Stomach (tissue), 9 donors: ENCODE measurements around the gene ERCC6. TPM values are rescaled to one million over a fixed set of nuclear protein-coding genes. Genes with fewer than 3 reads are reported as not detected.

ENCODE experiments used
- DNase-seq, 2 donors: peaks; one replicate each; pipeline versions ENCODE4 v3.0.0 to v3.0.0-alpha.2; 2013 to 2019
- H3K27ac ChIP-seq, 5 donors: fragments of 200-600 bp in 4 of 5; sonication (generic) in 4 of 5; one replicate each; pipeline ENCODE4 v1.5.1; 2013 to 2019; ENCODE audit warnings: mild to moderate bottlenecking in 1 of 5, moderate library complexity in 1 of 5
- H3K27me3 ChIP-seq, 3 donors: fragments of 200-600 bp; sonication (generic); one replicate each; pipeline ENCODE4 v1.5.1; 2017 to 2019; ENCODE audit warnings: mixed run types in 1 of 3
- H3K36me3 ChIP-seq, 4 donors: fragments of 200-600 bp; sonication (generic); 1 replicate in 3 of 4; 2 replicates in 1 of 4; pipeline ENCODE4 v1.5.1; 2016 to 2019
- H3K4me1 ChIP-seq, 4 donors: fragments of 200-600 bp; sonication (generic); one replicate each; pipeline ENCODE4 v1.5.1; 2016 to 2019
- H3K4me3 ChIP-seq, 4 donors: fragments of 200-600 bp; sonication (generic) in 3 of 4; one replicate each; pipeline ENCODE4 v1.5.1; 2016 to 2019; ENCODE audit warnings: mild to moderate bottlenecking in 1 of 4
- H3K9me3 ChIP-seq, 4 donors: fragments of 200-600 bp; sonication (generic); one replicate each; pipeline ENCODE4 v1.5.1; 2016 to 2019
- EP300 ChIP-seq: sonication (generic); formaldehyde crosslinking; IDR thresholded peaks from one replicate; pipeline ENCODE4 v1.6.1; 2017; ENCODE audit warnings: antibody characterized with exemption
- POLR2A ChIP-seq, 4 donors: fragments of 450-650 bp; IDR thresholded peaks; one replicate each; pipeline ENCODE4 v1.6.1; 2016; ENCODE audit warnings: antibody characterized with exemption in 4 of 4, control low read depth in 2 of 4, mild to moderate bottlenecking in 1 of 4, moderate library complexity in 1 of 4
- POLR2AphosphoS5 ChIP-seq, 3 donors: sonication (generic); formaldehyde crosslinking; IDR thresholded peaks; one replicate each; pipeline ENCODE4 v1.6.1; 2016; ENCODE audit warnings: antibody characterized with exemption in 3 of 3
- WGBS, 5 donors: extraction: QIAGEN DNeasy Blood & Tissue Kit in 3 of 5; methylation state at CpG; one replicate each; pipeline versions ENCODE4 v1.1.5 to v1.1.7; 2013 to 2018; 5-methylcytosine and 5-hydroxymethylcytosine counted together
- intact Hi-C: fragments of 100-400 bp; cut with DNase I; formaldehyde crosslinking; loops from one replicate; pipeline ENCODE4 v1.15.1; 2023; ENCODE audit warnings: low total_unique reads
- polyA plus RNA-seq, 3 donors: library from polyadenylated mRNA; stranded (reverse); fragments of 200-250 nt; gene quantifications; one replicate each; pipeline ENCODE4 v1.2.3, GENCODE V29; 2013
- total RNA-seq, 5 donors: library from RNA; depleted of rRNA; stranded (reverse); fragments of >200 nt; gene quantifications; one replicate each; pipeline versions ENCODE4 v1.1.0 to v1.2.3, GENCODE V29; 2014 to 2016
- TF ChIP-seq, protein P1 (sequence below), 7 experiments: fragments of 450-650 bp in 4 of 7; fragments of 200-600 bp in 3 of 7; sonication (generic) in 3 of 7; IDR thresholded peaks; one replicate each; pipeline ENCODE4 v1.5.1; 2016 to 2019; ENCODE audit warnings: antibody characterized with exemption in 7 of 7, control low read depth in 2 of 7, mild to moderate bottlenecking in 1 of 7
- donor health status: healthy with polysubstance abuse.
- donor health status: Bipolar disorder and iron deficiency.
- donor health status: healthy.

ERCC6 gene
- total and polyA plus RNA-seq, 8 donors, result 2.0 to 33.8 (median 9.7) TPM

- intact Hi-C loops, result no loop called here
- peaks cover 0 to 12% (median 0%) of the 10 kb centered on the region in 4 donors for H3K9me3 ChIP-seq
Observed at GRCh38 chr10:49558190-49558589, 19.3 kb upstream of the ERCC6 start.

GRCh38 chr10:49557681-49558080 lies 18.8 kb upstream of the ERCC6 start:
- H3K27me3 ChIP-seq, result peaks cover 0 to 24% (median 0%) of the 10 kb centered on the region in 3 donors

More at GRCh38 chr10:49558190-49558589, 19.3 kb upstream of the ERCC6 start:
- Histone ChIP-seq H3K36me3 (no peaks in the 10 kb centered on the region), H3K4me1 (no peaks in the 10 kb centered on the region), H3K27ac (no peak overlapping the region), H3K27me3 (peaks cover 0 to 26% (median 0%) of the 10 kb centered on the region in 3 donors), H3K4me3 (no peak overlapping the region)
- 64 to 77% (median 67%) methylated on average over 5 of the region's 5 CpGs for WGBS, 5 donors
- no peak for DNase-seq
- no peak for TF ChIP-seq POLR2A (IDR thresholded peaks at IDR 0.05)
- no peak for TF ChIP-seq EP300
- TF ChIP-seq, protein P1, sequence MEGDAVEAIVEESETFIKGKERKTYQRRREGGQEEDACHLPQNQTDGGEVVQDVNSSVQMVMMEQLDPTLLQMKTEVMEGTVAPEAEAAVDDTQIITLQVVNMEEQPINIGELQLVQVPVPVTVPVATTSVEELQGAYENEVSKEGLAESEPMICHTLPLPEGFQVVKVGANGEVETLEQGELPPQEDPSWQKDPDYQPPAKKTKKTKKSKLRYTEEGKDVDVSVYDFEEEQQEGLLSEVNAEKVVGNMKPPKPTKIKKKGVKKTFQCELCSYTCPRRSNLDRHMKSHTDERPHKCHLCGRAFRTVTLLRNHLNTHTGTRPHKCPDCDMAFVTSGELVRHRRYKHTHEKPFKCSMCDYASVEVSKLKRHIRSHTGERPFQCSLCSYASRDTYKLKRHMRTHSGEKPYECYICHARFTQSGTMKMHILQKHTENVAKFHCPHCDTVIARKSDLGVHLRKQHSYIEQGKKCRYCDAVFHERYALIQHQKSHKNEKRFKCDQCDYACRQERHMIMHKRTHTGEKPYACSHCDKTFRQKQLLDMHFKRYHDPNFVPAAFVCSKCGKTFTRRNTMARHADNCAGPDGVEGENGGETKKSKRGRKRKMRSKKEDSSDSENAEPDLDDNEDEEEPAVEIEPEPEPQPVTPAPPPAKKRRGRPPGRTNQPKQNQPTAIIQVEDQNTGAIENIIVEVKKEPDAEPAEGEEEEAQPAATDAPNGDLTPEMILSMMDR (IDR thresholded peaks at IDR 0.05), result no peak
- no peak for TF ChIP-seq POLR2AphosphoS5 (IDR thresholded peaks at IDR 0.05)

DNA sequence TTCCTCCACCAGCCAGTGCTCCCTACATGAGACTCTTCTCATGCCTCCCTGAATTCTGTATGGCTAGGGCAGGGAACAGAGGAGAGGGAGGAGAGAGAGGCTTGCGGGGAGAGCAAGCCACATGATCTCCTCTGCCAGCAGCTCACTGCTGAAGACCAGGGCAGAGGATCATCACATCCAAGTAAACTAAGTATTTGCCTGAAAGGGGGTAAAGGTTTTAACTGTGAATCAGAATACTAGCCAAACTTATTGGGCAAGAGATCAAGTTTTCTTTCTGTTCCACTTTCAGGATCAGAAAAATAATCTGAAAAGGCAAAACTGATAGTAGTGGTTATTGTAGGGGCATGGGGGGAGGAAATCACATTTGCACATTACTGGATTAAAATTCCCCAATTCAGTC lies 17.8 kb upstream of the ERCC6 start:
- Histone ChIP-seq H3K27me3 (peaks cover 0 to 22% (median 0%) of the 10 kb centered on the region in 3 donors), H3K27ac (no peak overlapping the region), H3K4me3 (no peak overlapping the region), H3K9me3 (peaks cover 0 to 12% (median 0%) of the 10 kb centered on the region in 4 donors), H3K36me3 (no peaks in the 10 kb centered on the region), H3K4me1 (no peaks in the 10 kb centered on the region)
- intact Hi-C loops, result no loop called here
- DNase-seq, result no peak
- TF ChIP-seq, protein P1 (IDR thresholded peaks at IDR 0.05), result no peak
- no peak for TF ChIP-seq EP300
- no peak for TF ChIP-seq POLR2A (IDR thresholded peaks at IDR 0.05)
- TF ChIP-seq POLR2AphosphoS5 (IDR thresholded peaks at IDR 0.05), result no peak
- WGBS, 5 donors, result 82 to 89% (median 85%) methylated on average over 1 of the region's 1 CpG

More at GRCh38 chr10:49557681-49558080, 18.8 kb upstream of the ERCC6 start:
- Histone ChIP-seq H3K27ac (no peak overlapping the region), H3K9me3 (peaks cover 0 to 12% (median 0%) of the 10 kb centered on the region in 4 donors), H3K4me1 (no peaks in the 10 kb centered on the region), H3K4me3 (no peak overlapping the region), H3K36me3 (no peaks in the 10 kb centered on the region)
- TF ChIP-seq, protein P1 (IDR thresholded peaks at IDR 0.05), result no peak
- TF ChIP-seq EP300 (no peak), POLR2A (IDR thresholded peaks at IDR 0.05) (no peak), POLR2AphosphoS5 (IDR thresholded peaks at IDR 0.05) (no peak)
- WGBS, 5 donors, result 78 to 87% (median 83%) methylated on average over 2 of the region's 2 CpGs
- intact Hi-C loops, result no loop called here
- DNase-seq, result no peak

DNA sequence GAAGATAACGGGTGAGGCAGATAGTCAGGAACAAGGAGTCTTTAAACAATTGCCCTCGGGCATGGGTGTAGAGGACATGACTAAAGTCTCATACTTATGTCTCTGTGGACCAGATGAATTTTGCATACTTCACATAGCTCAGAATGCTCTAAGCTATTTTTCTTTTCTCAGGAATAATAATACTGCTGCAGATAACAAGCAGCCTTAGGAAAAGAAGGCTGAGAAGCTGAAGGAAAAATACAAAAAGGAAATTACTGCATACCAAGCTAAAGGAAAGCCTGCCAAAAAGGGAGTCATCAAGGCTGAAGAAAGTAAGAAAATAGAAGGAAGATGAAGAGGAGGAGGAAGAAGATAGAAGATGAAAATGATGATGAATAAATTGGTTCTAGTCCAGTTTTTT lies 13.4 kb upstream of the ERCC6 start:
- Histone ChIP-seq H3K27ac (no peak overlapping the region), H3K4me1 (no peaks in the 10 kb centered on the region), H3K27me3 (peaks cover 0 to 4% (median 0%) of the 10 kb centered on the region in 3 donors), H3K9me3 (peaks cover 0 to 12% (median 0%) of the 10 kb centered on the region in 4 donors), H3K36me3 (no peaks in the 10 kb centered on the region), H3K4me3 (no peak overlapping the region)
- intact Hi-C loops, result no loop called here
- 65 to 69% (median 68%) methylated on average over 2 of the region's 2 CpGs for WGBS, 5 donors
- no peak for DNase-seq
- no peak for TF ChIP-seq EP300

- H3K27ac ChIP-seq, result no peak overlapping the region
- peaks cover 0 to 4% (median 0%) of the 10 kb centered on the region in 3 donors for H3K27me3 ChIP-seq
- H3K36me3 ChIP-seq, result no peaks in the 10 kb centered on the region
- DNase-seq, result no peak
- H3K4me3 ChIP-seq, result no peak overlapping the region
- intact Hi-C loops, result no loop called here
- H3K4me1 ChIP-seq, result no peaks in the 10 kb centered on the region
- 22 to 51% (median 29%) methylated on average over 3 to 4 of the region's 4 CpGs for WGBS, 5 donors
- TF ChIP-seq POLR2A (IDR thresholded peaks at IDR 0.05), result no peak
- TF ChIP-seq, protein P1 (IDR thresholded peaks at IDR 0.05), result no peak
- TF ChIP-seq POLR2AphosphoS5 (IDR thresholded peaks at IDR 0.05), result no peak
- TF ChIP-seq EP300, result no peak
- peaks cover 0 to 5% (median 0%) of the 10 kb centered on the region in 4 donors for H3K9me3 ChIP-seq
Observed at GRCh38 chr10:49550563-49550962, 11.6 kb upstream of the ERCC6 start.
